ENCODE data around the gene SPPL3.

DNA sequence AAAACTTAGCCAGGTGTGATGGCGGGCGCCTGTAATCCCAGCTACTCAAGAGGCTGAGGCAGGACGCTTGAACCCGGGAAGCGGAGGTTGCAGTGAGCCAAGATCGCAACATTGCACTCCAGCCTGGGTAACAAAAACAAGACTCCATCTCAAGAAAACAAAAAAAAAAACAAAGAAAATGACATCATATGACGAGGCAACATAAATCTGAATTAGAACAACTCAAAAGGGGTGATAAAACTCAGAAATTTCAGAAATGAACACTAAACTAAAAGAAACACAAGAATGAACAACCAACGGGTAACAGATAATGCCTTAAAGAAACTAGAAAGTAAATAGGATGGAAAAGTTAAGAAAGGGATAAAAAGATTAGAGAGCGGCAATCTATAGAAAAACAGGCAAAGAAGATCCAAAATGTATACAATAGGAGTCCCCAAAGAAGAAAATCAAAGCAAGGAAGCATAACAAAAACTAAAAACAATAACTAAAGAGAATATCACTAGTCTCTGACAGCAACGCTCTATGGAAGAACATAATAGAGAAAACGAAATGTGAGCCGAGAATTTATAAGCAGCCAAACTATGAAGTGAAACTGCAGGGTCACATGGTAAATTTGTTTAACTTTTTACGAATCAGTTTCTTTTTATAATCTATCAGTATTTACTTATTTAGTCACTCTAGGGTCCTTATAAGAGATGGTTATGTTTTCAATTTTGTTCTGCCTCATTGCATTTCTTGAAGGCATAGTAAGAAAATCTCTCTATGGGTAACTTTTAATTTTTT lies 45.7 kb downstream of the SPPL3 start:
- TF ChIP-seq, protein P1, sequence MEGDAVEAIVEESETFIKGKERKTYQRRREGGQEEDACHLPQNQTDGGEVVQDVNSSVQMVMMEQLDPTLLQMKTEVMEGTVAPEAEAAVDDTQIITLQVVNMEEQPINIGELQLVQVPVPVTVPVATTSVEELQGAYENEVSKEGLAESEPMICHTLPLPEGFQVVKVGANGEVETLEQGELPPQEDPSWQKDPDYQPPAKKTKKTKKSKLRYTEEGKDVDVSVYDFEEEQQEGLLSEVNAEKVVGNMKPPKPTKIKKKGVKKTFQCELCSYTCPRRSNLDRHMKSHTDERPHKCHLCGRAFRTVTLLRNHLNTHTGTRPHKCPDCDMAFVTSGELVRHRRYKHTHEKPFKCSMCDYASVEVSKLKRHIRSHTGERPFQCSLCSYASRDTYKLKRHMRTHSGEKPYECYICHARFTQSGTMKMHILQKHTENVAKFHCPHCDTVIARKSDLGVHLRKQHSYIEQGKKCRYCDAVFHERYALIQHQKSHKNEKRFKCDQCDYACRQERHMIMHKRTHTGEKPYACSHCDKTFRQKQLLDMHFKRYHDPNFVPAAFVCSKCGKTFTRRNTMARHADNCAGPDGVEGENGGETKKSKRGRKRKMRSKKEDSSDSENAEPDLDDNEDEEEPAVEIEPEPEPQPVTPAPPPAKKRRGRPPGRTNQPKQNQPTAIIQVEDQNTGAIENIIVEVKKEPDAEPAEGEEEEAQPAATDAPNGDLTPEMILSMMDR (IDR thresholded peaks at IDR 0.05), result no peak
- TF ChIP-seq POLR2A (IDR thresholded peaks at IDR 0.05), result no peak

Data from esophagus squamous epithelium (tissue), 4 donors.